Stimulated activated CD8-positive, alpha-beta memory T cell treated with anti-CD3 and anti-CD28 coated beads, Interleukin-15, amount 100 ng/mL, for 1 hour (primary cell): ENCODE data around the gene TIMM8A.
"Not testable (repeated sequence)": the region's sequence is repeated elsewhere in the genome, so short reads cannot be mapped to it uniquely, and the experiment has no call there.

Experiments used
- DNase-seq: peaks from one replicate; pipeline ENCODE4 v3.0.0-alpha.2; 2020; ENCODE audit warnings: low read depth

The TIMM8A gene

GRCh38 chrX:101359966-101360365 lies 11.4 kb upstream of the TIMM8A start:
- no peak for DNase-seq

GRCh38 chrX:101357166-101357795 lies 8.7 kb upstream of the TIMM8A start:
- no peak for DNase-seq

- no peak for DNase-seq
These were observed 636 bp upstream of the TIMM8A start for GRCh38 chrX:101349193-101349562.

GRCh38 chrX:101347859-101348451 lies 587 bp downstream of the TIMM8A start:
- no peak for DNase-seq

DNA sequence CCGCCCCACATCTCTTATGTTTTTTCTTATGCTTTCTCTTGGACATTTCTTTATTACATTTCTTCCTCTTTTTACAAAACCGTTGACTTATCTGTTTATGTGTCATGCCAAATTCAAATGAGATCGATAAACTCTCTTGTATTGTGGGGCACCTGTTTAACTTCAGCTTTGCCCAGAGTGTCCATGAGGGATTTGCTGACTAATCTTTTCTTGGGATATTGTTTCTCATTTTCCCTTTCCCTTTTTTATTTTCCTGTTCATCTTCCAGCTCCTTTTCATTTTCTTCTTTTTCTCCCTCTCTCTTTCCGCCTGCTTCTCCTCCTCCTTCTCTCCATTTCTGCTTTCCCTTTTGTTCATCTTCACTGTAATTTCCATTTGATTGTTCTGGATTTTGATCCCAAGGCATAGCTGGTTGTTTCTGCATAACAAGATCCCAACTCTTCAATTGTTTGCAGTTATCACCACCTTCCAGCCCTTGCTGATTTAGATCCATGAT lies 10.7 kb downstream of the TIMM8A start:
- DNase-seq = no peak

DNA sequence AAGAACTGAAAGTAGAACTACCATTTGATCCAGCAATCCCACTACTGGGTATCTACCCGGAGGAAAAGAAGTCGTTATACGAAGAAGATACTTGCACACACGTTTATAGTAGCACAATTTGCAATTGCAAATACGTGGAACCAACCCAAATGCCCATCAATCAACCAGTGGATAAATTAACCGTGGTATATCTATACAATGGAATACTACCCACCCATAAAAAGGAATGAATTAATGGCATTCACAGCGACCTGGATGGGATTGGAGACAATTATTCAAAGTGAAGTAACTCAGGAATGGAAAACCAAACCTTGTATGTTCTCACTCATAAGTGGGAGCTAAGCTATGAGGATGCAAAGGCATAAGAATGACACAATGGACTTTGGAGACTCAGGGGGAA lies 14.2 kb downstream of the TIMM8A start:
- DNase-seq = not testable (repeated sequence)

GRCh38 chrX:101326600-101326999 lies 21.9 kb downstream of the TIMM8A start:
- DNase-seq = not testable (repeated sequence)

DNA sequence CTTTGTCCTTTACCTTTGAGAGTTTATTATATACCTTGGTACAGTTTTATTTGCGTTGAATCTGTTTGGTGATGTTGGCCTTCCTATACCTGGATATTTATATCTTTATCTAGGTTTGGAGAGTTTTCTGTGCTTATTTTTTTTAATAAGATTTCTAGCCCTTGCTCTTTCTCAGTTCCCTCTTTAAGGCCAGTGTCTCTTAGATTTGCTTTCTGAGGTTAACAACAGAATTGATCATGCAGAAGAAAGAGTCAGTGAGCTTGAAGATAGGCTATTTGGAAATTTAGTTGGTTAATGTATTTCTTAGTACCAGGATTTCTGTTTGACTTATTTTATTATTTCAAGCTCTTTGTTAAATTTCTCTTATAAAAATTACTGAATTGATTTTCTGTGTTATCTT lies 44.8 kb downstream of the TIMM8A start:
- no peak for DNase-seq
